GM12878 (cell line): ENCODE measurements around the gene WNK1. TPM values are rescaled to one million over a fixed set of nuclear protein-coding genes. Genes with fewer than 3 reads are reported as not detected.

Experiments used
- ATAC-seq: fragments of 200-7000 bp; cut with Tn5 transposase; 3 replicates; pipeline ENCODE4 v1.9.1; 2020; ENCODE audit warnings: mild to moderate bottlenecking, moderate library complexity
- BruUV-seq: library from RNA; stranded (reverse); fragments of 400-500 nt; replicated peaks from 2 replicates; lab custom pipeline; 2021; lab: Mats Ljungman, UMichigan
- CTCF ChIA-PET: fragments of 300-600 bp; sonication (Branson Sonifier 250); formaldehyde crosslinking; extraction: SDS; loops from one replicate; lab custom pipeline; 2021; ENCODE audit warnings: inconsistent platforms; lab: Yijun Ruan, JAX
- POLR2A ChIA-PET: fragments of 350-600 bp; formaldehyde crosslinking; extraction: SDS; loops from one replicate; lab custom pipeline; 2021; ENCODE audit warnings: inconsistent platforms; lab: Charles Lee
- RAD21 ChIA-PET: fragments of 300-600 bp; sonication (Branson Sonifier 250); formaldehyde crosslinking; loops from one replicate; lab custom pipeline; 2023; ENCODE audit warnings: antibody characterized with exemption; ENCODE audit not compliant: unreplicated experiment; lab: Charles Lee
- SMC1A ChIA-PET: fragments of 300-600 bp; sonication (Branson Sonifier 250); formaldehyde crosslinking; loops from one replicate; lab custom pipeline; 2023; ENCODE audit not compliant: unreplicated experiment, uncharacterized antibody; lab: Charles Lee
- DNase-seq: peaks from one replicate; pipeline ENCODE4 v3.0.0-alpha.2; 2011; ENCODE audit warnings: low read depth, low spot score
- FAIRE-seq: peaks from 3 replicates; lab custom pipeline; 2011; peaks lifted over from hg19 to GRCh38; lab: Jason Lieb, UNC
- H2AFZ ChIP-seq: 2 replicates; pipeline ENCODE4 v1.6.0; 2011; ENCODE audit warnings: low read depth, low read length, control low read depth; ENCODE audit not compliant: control insufficient read depth
- H3K27ac ChIP-seq: 2 replicates; pipeline ENCODE4 v1.5.1; 2011; ENCODE audit warnings: control low read depth; ENCODE audit not compliant: control insufficient read depth, insufficient read depth
- H3K27me3 ChIP-seq, 2 experiments: replicated peaks in 1 of 2; 2 replicates each; pipeline versions ENCODE4 v1.6.0 to v1.6.1; 2011; ENCODE audit warnings: low read length in 1 of 2; ENCODE audit not compliant: control insufficient read depth in 2 of 2, insufficient read depth in 2 of 2
- H3K36me3 ChIP-seq, 2 experiments: 2 replicates each; pipeline ENCODE4 v1.5.1; 2011; ENCODE audit warnings: low read length in 1 of 2; ENCODE audit not compliant: control insufficient read depth in 2 of 2, insufficient read depth in 2 of 2
- H3K4me1 ChIP-seq: 2 replicates; pipeline ENCODE4 v1.6.1; 2011; ENCODE audit warnings: mild to moderate bottlenecking, low read length, moderate library complexity, mixed read lengths; ENCODE audit not compliant: control insufficient read depth, insufficient read depth
- H3K4me2 ChIP-seq: 2 replicates; pipeline ENCODE4 v1.6.0; 2011; ENCODE audit warnings: control low read depth; ENCODE audit not compliant: control insufficient read depth, insufficient read depth
- H3K4me3 ChIP-seq: fragments of 200-600 bp; sonication (generic); 2 replicates; pipeline ENCODE4 v1.5.1; 2016
- H3K79me2 ChIP-seq: 2 replicates; pipeline ENCODE4 v1.6.0; 2011; ENCODE audit warnings: low read length; ENCODE audit not compliant: control insufficient read depth, insufficient read depth
- H3K9ac ChIP-seq: 2 replicates; pipeline ENCODE4 v1.8.0; 2011; ENCODE audit warnings: low read length, control low read depth, mixed read lengths; ENCODE audit not compliant: control insufficient read depth, insufficient read depth
- H3K9me3 ChIP-seq: replicated peaks from 3 replicates; pipeline ENCODE4 v1.5.1; 2011; ENCODE audit warnings: mild to moderate bottlenecking, low read length; ENCODE audit not compliant: control insufficient read depth, insufficient read depth
- H4K20me1 ChIP-seq: 2 replicates; pipeline ENCODE4 v1.6.0; 2011; ENCODE audit not compliant: control insufficient read depth, insufficient read depth
- E2F4 ChIP-seq: IDR thresholded peaks from 2 replicates; pipeline ENCODE4 v1.6.1; 2012; ENCODE audit warnings: low read depth, low read length, improper control_type of control experiment
- HCFC1 ChIP-seq: fragments of 150-350 bp; IDR thresholded peaks from 2 replicates; pipeline ENCODE4 v1.6.1; 2014; ENCODE audit warnings: low read length
- MLLT1 ChIP-seq: fragments of 450-650 bp; IDR thresholded peaks from 2 replicates; pipeline ENCODE4 v1.6.1; 2016; ENCODE audit warnings: mild to moderate bottlenecking
- NKRF ChIP-seq: fragments of 450-650 bp; conservative IDR thresholded peaks from 2 replicates; pipeline ENCODE4 v1.6.1; 2017; ENCODE audit warnings: mild to moderate bottlenecking, moderate library complexity
- ZNF384 ChIP-seq: IDR thresholded peaks from 2 replicates; pipeline ENCODE4 v1.6.1; 2012; ENCODE audit warnings: low read depth, mild to moderate bottlenecking, low read length, improper control_type of control experiment, borderline replicate concordance
- WGBS: methylation state at CpG from one replicate; pipeline ENCODE4 v1.1.6; 2016; ENCODE audit warnings: low lambda C conversion rate; ENCODE audit not compliant: insufficient replicate concordance, insufficient coverage; ENCODE audit errors: missing lambda C conversion rate; 5-methylcytosine and 5-hydroxymethylcytosine counted together
- in situ Hi-C: fragments of 300-500 bp; cut with MboI; formaldehyde crosslinking; loops from 9 replicates; pipeline ENCODE4 v1.14.3; 2018; ENCODE audit warnings: mixed read lengths
- intact Hi-C: fragments of 100-400 bp; cut with micrococcal nuclease; formaldehyde crosslinking; loops from one replicate; pipeline ENCODE4 v1.14.2; 2022; ENCODE audit not compliant: unreplicated experiment
- polyA plus RNA-seq, 11 experiments: library from polyadenylated mRNA; depleted of rRNA in 4 of 11; unstranded in 6 of 11; stranded (reverse) in 5 of 11; fragments of >200 nt; fragmentation: Nextera tagmentation in 4 of 11; fragmentation: Illumina TruSeq in 1 of 11; extraction: Ambion mirVana in 4 of 11; extraction: Trizol in 1 of 11; gene quantifications; 1 replicate in 1 of 11; 2 replicates in 10 of 11; pipeline versions ENCODE4 v1.2.1 to v1.2.3, GENCODE V29; 2011 to 2016; ENCODE audit warnings: inconsistent platforms in 2 of 11, missing spikeins in 2 of 11, low read depth in 1 of 11
- total RNA-seq, 4 experiments: library from RNA; depleted of rRNA in 3 of 4; stranded (reverse); fragments of >200 nt in 3 of 4; fragmentation: Illumina TruSeq in 1 of 4; extraction: Trizol in 1 of 4; gene quantifications; 2 replicates each; pipeline versions ENCODE4 v1.2.1 to v1.2.3, GENCODE V29; 2013 to 2021

The WNK1 gene
- total and polyA plus RNA-seq, 10 of the 15 experiments (the other 5 are each of a cell fraction or from before 2014, with no cell fraction given): 9.6 to 151 (median 86.6) TPM

GRCh38 chr12:865614-866013, 113.2 kb downstream of the WNK1 start (continued):
- TF ChIP-seq E2F4: no peak
- TF ChIP-seq, all 136 proteins: peak for 0

GRCh38 chr12:867905-868304, 115.5 kb downstream of the WNK1 start:
- ChIA-PET CTCF (interaction anchor here (0.6 to 1.8 kb wide), 6 partner anchors 10 to 254 kb away, joined by 3 to 8 read pairs (median 3); no protein-coding TSS in a partner anchor), POLR2A (no interaction called here), SMC1A (interaction anchor here (1.0 kb wide), 1 partner anchor 10 kb away, joined by 4 read pairs; no protein-coding TSS in a partner anchor), RAD21 (no interaction called here)
- intact Hi-C loops (no loop called here), in situ Hi-C loops (no loop called here)
- Histone ChIP-seq H2AFZ (no peak overlapping the region), H4K20me1 (no peaks in the 10 kb centered on the region), H3K4me2 (no peak overlapping the region), H3K27me3 (no peaks in the 10 kb centered on the region), H3K36me3 (peaks cover 7 to 34% of the 10 kb centered on the region in 2 experiments), H3K27ac (no peak overlapping the region), H3K4me3 (no peak overlapping the region), H3K79me2 (no peaks in the 10 kb centered on the region), H3K9me3 (no peaks in the 10 kb centered on the region), H3K9ac (no peak overlapping the region), H3K4me1 (no peaks in the 10 kb centered on the region)
- TF ChIP-seq HCFC1: no peak
- TF ChIP-seq NKRF: no peak
- no peak for TF ChIP-seq MLLT1
- TF ChIP-seq ZNF384: no peak
- BruUV-seq: no TSS peak
- FAIRE-seq (no peak), DNase-seq (no peak), ATAC-seq (no peak)
- 93% methylated on average over 5 of the region's 5 CpGs for WGBS
